Endodermal cell (in vitro differentiated cells): ENCODE data around the gene SUGP2. TPM values are rescaled to one million over a fixed set of nuclear protein-coding genes. Genes with fewer than 3 reads are reported as not detected.

ENCODE experiments used
- DNase-seq: peaks from one replicate; pipeline ENCODE4 v3.0.0-alpha.2; 2017
- H3K27ac ChIP-seq: 2 replicates; pipeline ENCODE4 v1.5.1; 2013; ENCODE audit warnings: mild to moderate bottlenecking, low read depth, low read length, moderate library complexity
- H3K27me3 ChIP-seq: 2 replicates; pipeline ENCODE4 v1.6.1; 2013; ENCODE audit warnings: mild to moderate bottlenecking, low read length, moderate library complexity; ENCODE audit not compliant: insufficient read depth, control insufficient read depth, poor library complexity, severe bottlenecking
- H3K36me3 ChIP-seq: 2 replicates; pipeline ENCODE4 v1.7.0; 2013; ENCODE audit warnings: mild to moderate bottlenecking, low read length, moderate library complexity; ENCODE audit not compliant: control insufficient read depth, insufficient read depth
- H3K4me1 ChIP-seq: one replicate; pipeline ENCODE4 v1.7.0; 2013; ENCODE audit warnings: low read length; ENCODE audit not compliant: control insufficient read depth, insufficient read depth
- H3K4me3 ChIP-seq: 2 replicates; pipeline ENCODE4 v1.5.1; 2013; ENCODE audit warnings: mild to moderate bottlenecking, low read length, moderate library complexity
- H3K9ac ChIP-seq: 2 replicates; pipeline ENCODE4 v1.6.1; 2013; ENCODE audit warnings: mild to moderate bottlenecking, low read length, moderate library complexity; ENCODE audit not compliant: poor library complexity, severe bottlenecking; ENCODE audit errors: extremely low read depth
- H3K9me3 ChIP-seq: 2 replicates; pipeline ENCODE4 v1.6.1; 2013; ENCODE audit warnings: mild to moderate bottlenecking, low read length, moderate library complexity; ENCODE audit not compliant: control insufficient read depth
- H3K27ac Mint-ChIP-seq: 2 replicates; pipeline ENCODE4 v1.8.0; 2020; ENCODE audit warnings: mixed read lengths
- H3K27me3 Mint-ChIP-seq: 2 replicates; pipeline ENCODE4 v1.8.0; 2021; ENCODE audit warnings: mild to moderate bottlenecking, mixed read lengths; ENCODE audit not compliant: insufficient read depth
- H3K36me3 Mint-ChIP-seq: 2 replicates; pipeline ENCODE4 v1.8.0; 2020; ENCODE audit warnings: low read depth, mixed read lengths
- H3K4me1 Mint-ChIP-seq: 2 replicates; pipeline ENCODE4 v1.8.0; 2020; ENCODE audit warnings: mixed read lengths
- H3K4me3 Mint-ChIP-seq: 2 replicates; pipeline ENCODE4 v1.8.0; 2020; ENCODE audit warnings: mild to moderate bottlenecking, moderate library complexity, mixed read lengths
- H3K9me3 Mint-ChIP-seq: 2 replicates; pipeline ENCODE4 v1.8.0; 2020; ENCODE audit warnings: mild to moderate bottlenecking, mixed read lengths
- WGBS, 2 experiments: methylation state at CpG; one replicate each; pipeline versions ENCODE4 v1.1.5 to v1.1.7; 2013; ENCODE audit warnings: missing lambda C conversion rate in 2 of 2, mixed read lengths in 1 of 2; ENCODE audit not compliant: insufficient coverage in 1 of 2, insufficient read length in 1 of 2; 5-methylcytosine and 5-hydroxymethylcytosine counted together
- total RNA-seq, 2 donors: library from RNA; stranded (reverse); fragmentation: NEBNext Ultra II Directional in 1 of 2; extraction: Animal tissue kit (Norgen Biotek cat#: 25700) in 1 of 2; gene quantifications; 2 replicates in 1 of 2; 3 replicates in 1 of 2; pipeline ENCODE4 v1.2.1, GENCODE V29; 2021
- TF ChIP-seq, protein P1 (sequence below): fragments of 200-600 bp; sonication (generic); conservative IDR thresholded peaks from 2 replicates; pipeline ENCODE4 v1.5.0; 2021; ENCODE audit warnings: antibody characterized with exemption, mild to moderate bottlenecking

The SUGP2 gene
- total RNA-seq, 2 donors from 2014 or later: 121 to 157 TPM

DNA sequence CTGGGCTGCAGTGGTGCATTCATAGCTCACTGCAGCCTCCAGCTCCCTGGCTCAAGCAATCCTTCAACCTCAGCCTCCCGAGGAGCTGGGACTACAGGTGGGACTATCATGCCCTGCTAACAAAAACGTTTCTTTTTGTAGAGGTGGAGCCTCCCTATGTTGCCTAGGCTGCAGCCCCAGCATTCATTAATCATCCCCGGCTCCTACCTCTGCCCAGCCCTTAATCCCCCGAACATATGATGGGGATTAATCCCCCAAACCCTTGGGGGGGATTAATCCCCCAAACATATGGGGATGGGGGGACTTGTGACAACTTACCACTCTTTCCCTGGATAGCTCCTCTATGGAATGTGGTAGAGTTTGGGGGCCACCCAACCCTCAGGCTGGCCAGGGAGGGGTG, 45.9 kb downstream of the SUGP2 start:
- Mint-ChIP-seq H3K4me3 (no peak overlapping the region), H3K4me1 (peaks cover 1% of the 10 kb centered on the region)
- H3K4me1 ChIP-seq: no peaks in the 10 kb centered on the region

DNA sequence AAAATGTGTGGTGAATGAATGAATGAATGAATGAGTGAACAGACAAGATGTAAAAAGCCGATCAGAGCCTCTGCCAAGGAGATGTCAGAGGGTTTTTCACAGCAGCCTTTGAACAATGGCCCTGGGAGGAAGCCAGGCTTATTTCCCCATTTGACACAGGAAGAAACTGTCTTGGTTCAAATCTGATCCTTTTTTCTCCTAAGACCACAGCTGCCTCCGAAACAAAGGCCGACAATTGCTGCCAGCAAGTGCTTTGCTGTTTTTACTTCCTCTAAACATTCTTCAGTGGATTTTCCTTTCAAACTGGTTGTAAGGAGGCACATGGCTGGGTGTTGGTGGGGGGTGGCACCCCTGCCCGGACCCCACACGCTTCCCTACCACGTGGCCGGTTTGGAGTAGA, 48.1 kb downstream of the SUGP2 start:
- Mint-ChIP-seq H3K4me1 (peaks cover 1% of the 10 kb centered on the region), H3K4me3 (no peak overlapping the region), H3K9me3 (no peaks in the 10 kb centered on the region), H3K27me3 (peaks cover 43% of the 10 kb centered on the region), H3K36me3 (no peaks in the 10 kb centered on the region), H3K27ac (no peak overlapping the region)
- H3K4me3 ChIP-seq: no peak overlapping the region
- H3K4me1 ChIP-seq: no peaks in the 10 kb centered on the region
- DNase-seq: no peak
- H3K36me3 ChIP-seq: no peaks in the 10 kb centered on the region
- 76 to 91% methylated on average over 7 of the region's 7 CpGs for WGBS, 2 experiments
- H3K27ac ChIP-seq: no peak overlapping the region
- TF ChIP-seq, protein P1, sequence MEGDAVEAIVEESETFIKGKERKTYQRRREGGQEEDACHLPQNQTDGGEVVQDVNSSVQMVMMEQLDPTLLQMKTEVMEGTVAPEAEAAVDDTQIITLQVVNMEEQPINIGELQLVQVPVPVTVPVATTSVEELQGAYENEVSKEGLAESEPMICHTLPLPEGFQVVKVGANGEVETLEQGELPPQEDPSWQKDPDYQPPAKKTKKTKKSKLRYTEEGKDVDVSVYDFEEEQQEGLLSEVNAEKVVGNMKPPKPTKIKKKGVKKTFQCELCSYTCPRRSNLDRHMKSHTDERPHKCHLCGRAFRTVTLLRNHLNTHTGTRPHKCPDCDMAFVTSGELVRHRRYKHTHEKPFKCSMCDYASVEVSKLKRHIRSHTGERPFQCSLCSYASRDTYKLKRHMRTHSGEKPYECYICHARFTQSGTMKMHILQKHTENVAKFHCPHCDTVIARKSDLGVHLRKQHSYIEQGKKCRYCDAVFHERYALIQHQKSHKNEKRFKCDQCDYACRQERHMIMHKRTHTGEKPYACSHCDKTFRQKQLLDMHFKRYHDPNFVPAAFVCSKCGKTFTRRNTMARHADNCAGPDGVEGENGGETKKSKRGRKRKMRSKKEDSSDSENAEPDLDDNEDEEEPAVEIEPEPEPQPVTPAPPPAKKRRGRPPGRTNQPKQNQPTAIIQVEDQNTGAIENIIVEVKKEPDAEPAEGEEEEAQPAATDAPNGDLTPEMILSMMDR: no peak
- H3K27me3 ChIP-seq: peaks cover 9% of the 10 kb centered on the region
- H3K9ac ChIP-seq: no peak overlapping the region
- H3K9me3 ChIP-seq: no peaks in the 10 kb centered on the region

More for the DNA sequence above, 45.9 kb downstream of the SUGP2 start:
- H3K36me3 ChIP-seq: peaks cover 8% of the 10 kb centered on the region
- TF ChIP-seq, protein P1: no peak
- no peak for DNase-seq
- no peak overlapping the region for H3K9ac ChIP-seq
- H3K27me3 Mint-ChIP-seq: peaks cover 32% of the 10 kb centered on the region
- peaks cover 4% of the 10 kb centered on the region for H3K27me3 ChIP-seq
- peaks cover 9% of the 10 kb centered on the region for H3K36me3 Mint-ChIP-seq
- WGBS, 2 experiments: 50 to 100% methylated on average over 1 to 3 of the region's 4 CpGs
- H3K27ac Mint-ChIP-seq: no peak overlapping the region
- H3K27ac ChIP-seq: no peak overlapping the region
- no peak overlapping the region for H3K4me3 ChIP-seq
- no peaks in the 10 kb centered on the region for H3K9me3 Mint-ChIP-seq
- no peaks in the 10 kb centered on the region for H3K9me3 ChIP-seq

DNA sequence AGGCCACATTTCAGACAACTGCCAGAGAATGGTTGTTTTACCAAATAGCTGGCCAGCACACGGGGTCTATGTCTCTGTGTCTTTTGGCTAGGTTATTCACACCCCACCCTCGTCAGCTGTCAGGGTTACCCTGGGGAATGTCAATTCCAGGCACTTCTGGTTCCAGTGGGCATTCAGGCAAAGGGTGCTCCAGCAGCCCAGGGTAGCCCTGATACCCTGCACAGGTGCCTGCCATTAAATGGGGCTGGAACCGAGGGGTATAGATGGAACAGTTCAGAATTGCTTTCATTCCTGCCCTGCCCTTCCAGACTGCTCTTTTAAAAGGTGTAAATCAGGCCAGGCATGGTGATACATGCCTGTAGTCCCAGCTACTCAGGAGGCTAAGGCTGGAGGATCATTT, 49.1 kb downstream of the SUGP2 start:
- Histone ChIP-seq H3K27ac (no peak overlapping the region), H3K27me3 (peaks cover 9% of the 10 kb centered on the region), H3K9ac (no peak overlapping the region), H3K9me3 (no peaks in the 10 kb centered on the region), H3K4me1 (no peaks in the 10 kb centered on the region), H3K4me3 (no peak overlapping the region), H3K36me3 (no peaks in the 10 kb centered on the region)
- no peak overlapping the region for H3K27ac Mint-ChIP-seq
- no peaks in the 10 kb centered on the region for H3K9me3 Mint-ChIP-seq
- H3K27me3 Mint-ChIP-seq: peaks cover 43% of the 10 kb centered on the region
- DNase-seq: no peak
- H3K4me1 Mint-ChIP-seq: peaks cover 1% of the 10 kb centered on the region
- TF ChIP-seq, protein P1: no peak
- no peaks in the 10 kb centered on the region for H3K36me3 Mint-ChIP-seq
- no peak overlapping the region for H3K4me3 Mint-ChIP-seq
- WGBS, 2 experiments: 89 to 95% methylated on average over 3 of the region's 3 CpGs
